ENCODE data around the gene PPM1B.
A peak's percentile ranks its signal among the peaks of the same experiment; 100 is the strongest.
"Not testable (repeated sequence)": the region's sequence is repeated elsewhere in the genome, so short reads cannot be mapped to it uniquely, and the experiment has no call there.

PPM1B gene

GRCh38 chr2:44244135-44244871 is 75.6 kb downstream of the PPM1B start:
- 0 out of 2 replicates have a peak, but pooled peaks have one; percentile 19 for TF ChIP-seq CTCF (IDR thresholded peaks at IDR 0.05; ENCODE audit: control insufficient read depth, extremely low read depth, insufficient read depth)
- peak; percentile 52 for DNase-seq (ENCODE audit: low read depth)
- H3K4me3 ChIP-seq (ENCODE audit: low read depth, low read length) = peak overlapping the region; percentile 42

DNA sequence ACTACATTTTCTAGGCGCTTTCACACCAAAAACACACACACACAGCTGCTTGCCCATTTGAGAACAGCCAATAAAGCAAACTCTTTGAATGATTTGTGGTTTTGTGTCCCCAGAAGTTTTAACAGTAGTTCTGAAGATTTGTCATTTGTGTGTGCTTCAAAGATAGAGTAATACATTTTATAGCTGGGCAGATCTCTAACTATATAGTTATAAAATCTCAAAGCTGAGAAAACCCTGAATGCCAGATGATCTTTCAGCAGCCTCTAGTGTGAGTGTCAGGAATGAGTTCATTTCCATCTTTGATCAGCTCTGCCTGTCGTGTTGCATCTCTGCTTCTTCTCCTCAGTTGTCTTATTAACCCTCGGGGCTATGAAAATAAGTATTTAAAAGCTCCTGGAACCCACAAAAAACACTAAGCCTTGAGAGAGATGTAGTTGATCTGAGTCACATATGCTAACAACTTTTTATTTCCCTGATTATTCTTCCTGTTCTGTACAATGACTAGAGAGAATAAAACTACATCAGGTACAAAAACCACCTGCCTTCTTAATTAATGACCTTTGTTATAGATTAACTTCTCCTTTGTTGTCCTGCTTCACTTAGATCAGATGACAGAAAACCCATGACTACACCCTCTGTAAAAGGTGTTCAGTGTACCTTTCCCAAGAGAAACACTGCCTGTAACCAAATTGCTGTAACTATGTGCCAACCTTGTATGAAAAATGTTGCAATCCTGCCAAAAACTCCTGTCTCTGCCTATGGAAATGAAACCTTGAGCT is 76.6 kb downstream of the PPM1B start:
- DNase-seq (ENCODE audit: low read depth) = peak; percentile 28
- no peak overlapping the region for H3K4me3 ChIP-seq (ENCODE audit: low read depth, low read length)
- TF ChIP-seq CTCF (IDR thresholded peaks at IDR 0.05; ENCODE audit: control insufficient read depth, extremely low read depth, insufficient read depth) = no peak

DNA sequence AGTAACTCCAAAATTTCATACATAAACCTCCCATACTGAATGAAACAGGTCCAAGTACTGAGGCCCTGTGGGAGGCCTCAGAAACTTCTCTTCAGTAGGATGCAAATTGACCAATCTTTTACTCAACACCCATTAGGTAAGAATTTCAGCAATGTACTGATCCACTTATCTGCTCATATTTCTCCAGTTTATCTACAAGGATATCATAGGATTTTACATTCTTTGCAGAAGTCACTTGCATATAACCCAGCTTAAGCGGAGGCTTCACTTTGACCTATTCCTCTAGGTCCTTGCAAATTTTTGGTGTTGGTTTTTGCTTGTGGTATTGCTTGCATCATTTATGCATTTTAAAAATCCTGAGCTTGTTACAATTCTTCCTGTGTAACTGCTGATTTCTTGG is 77.8 kb downstream of the PPM1B start:
- no peak for DNase-seq (ENCODE audit: low read depth)
- no peak overlapping the region for H3K4me3 ChIP-seq (ENCODE audit: low read depth, low read length)
- no peak for TF ChIP-seq CTCF (IDR thresholded peaks at IDR 0.05; ENCODE audit: control insufficient read depth, extremely low read depth, insufficient read depth)

DNA sequence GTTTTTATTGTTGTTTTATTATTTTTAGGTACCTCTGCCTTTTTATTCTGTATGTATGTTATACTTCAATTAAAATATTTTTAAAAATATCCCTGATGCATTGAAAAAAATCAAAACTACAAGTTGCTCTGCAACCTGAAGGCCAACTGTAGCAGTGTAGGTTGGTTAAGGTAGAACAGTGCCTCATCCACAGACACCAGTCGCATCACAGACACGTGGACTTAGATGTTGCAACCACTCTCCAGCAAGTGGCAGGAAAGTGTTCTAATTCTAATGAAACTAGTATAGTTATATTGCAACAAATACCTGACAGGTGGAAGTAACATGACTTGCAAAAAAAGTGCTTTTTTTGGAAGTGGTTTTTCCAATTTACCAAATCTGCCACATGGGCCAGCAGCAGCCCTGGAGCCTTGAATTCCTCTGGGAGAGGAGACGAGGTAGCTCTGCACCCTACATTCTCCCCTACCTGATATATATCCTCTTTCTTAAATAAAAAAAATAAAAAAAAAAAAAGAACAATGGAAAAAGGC is 78.2 kb downstream of the PPM1B start:
- no peak for TF ChIP-seq CTCF (IDR thresholded peaks at IDR 0.05; ENCODE audit: control insufficient read depth, extremely low read depth, insufficient read depth)
- no peak overlapping the region for H3K4me3 ChIP-seq (ENCODE audit: low read depth, low read length)
- DNase-seq (ENCODE audit: low read depth) = no peak

GRCh38 chr2:44247924-44248323 is 79.2 kb downstream of the PPM1B start:
- no peak overlapping the region for H3K4me3 ChIP-seq (ENCODE audit: low read depth, low read length)
- DNase-seq (ENCODE audit: low read depth) = no peak
- no peak for TF ChIP-seq CTCF (IDR thresholded peaks at IDR 0.05; ENCODE audit: control insufficient read depth, extremely low read depth, insufficient read depth)

DNA sequence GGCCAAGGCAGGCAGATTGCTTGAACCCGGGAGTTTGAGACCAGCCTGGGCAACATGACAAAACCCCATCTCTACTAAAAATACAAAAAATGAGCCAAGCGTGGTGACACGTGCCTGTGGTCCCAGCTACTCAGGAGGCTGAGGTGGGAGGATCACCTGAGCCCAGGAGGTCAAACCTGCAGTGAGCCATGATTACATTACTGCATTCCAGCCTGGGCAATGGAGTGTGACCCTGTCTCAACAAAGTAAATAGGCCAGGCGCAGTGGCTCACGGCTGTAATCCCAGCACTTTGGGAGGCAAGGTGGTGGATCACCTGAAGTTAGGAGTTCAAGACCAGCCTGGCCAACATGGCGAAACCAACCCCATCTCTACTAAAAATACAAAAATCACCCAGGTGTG is 80.6 kb downstream of the PPM1B start:
- DNase-seq (ENCODE audit: low read depth); H3K4me3 ChIP-seq (ENCODE audit: low read depth, low read length): not testable (repeated sequence)

GRCh38 chr2:44250376-44250775 is 81.7 kb downstream of the PPM1B start:
- no peak for DNase-seq (ENCODE audit: low read depth)
- no peak overlapping the region for H3K4me3 ChIP-seq (ENCODE audit: low read depth, low read length)
- TF ChIP-seq CTCF (IDR thresholded peaks at IDR 0.05; ENCODE audit: control insufficient read depth, extremely low read depth, insufficient read depth) = no peak

All from LNCaP clone FGC (cell line).